Hematopoietic multipotent progenitor cell (in vitro differentiated cells): ENCODE results near the gene LRCH4. TPM values are rescaled to one million over a fixed set of nuclear protein-coding genes. Genes with fewer than 3 reads are reported as not detected.

ENCODE experiments used
- DNase-seq, 3 donors: peaks; one replicate each; pipeline ENCODE4 v3.0.0-alpha.2; 2011 to 2015; ENCODE audit warnings: low read depth in 2 of 3, low spot score in 2 of 3
- total RNA-seq: library from RNA; depleted of rRNA; stranded (reverse); fragments of >200 nt; gene quantifications from one replicate; pipeline ENCODE4 v1.2.3, GENCODE V29; 2012

LRCH4 gene
- total RNA-seq, 1 donor, result 109 TPM

- DNase-seq, result peak in 2 of 3 donors; percentile 76 to 77
Measured at GRCh38 chr7:100583132-100584053, 2.5 kb downstream of the LRCH4 start.

GRCh38 chr7:100582650-100583049 lies 3.3 kb downstream of the LRCH4 start:
- no peak for DNase-seq

DNA sequence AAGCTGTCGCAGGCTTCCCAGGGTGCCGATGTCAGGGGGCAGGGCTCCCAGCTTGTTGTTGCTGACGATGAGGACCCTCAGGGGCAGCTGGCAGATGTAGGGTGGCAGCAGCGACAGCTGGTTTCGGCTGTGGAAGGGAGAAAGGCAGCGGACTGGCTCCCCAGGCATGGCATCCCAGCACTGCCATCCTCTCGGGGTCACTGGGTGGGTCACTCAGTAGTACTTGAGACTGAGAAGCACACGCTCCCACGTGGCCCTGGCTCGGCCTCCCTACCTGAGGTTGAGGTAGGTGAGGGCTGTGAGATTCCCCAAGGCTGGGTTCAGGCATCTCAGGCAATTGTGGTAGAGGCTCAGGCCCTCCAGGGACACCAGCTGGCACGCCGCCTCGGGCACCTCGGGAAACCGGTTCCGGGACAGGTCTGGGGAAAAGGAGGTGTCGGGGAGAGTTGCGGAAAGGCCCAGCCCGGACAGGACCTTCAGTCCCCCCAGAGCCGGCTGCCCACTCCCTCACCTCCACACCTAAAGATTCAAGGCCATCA lies 3.8 kb downstream of the LRCH4 start:
- no peak for DNase-seq

GRCh38 chr7:100580466-100581283 lies 5.3 kb downstream of the LRCH4 start:
- DNase-seq, result no peak

- no peak for DNase-seq
Measured at GRCh38 chr7:100578246-100579183, 7.4 kb downstream of the LRCH4 start.

DNA sequence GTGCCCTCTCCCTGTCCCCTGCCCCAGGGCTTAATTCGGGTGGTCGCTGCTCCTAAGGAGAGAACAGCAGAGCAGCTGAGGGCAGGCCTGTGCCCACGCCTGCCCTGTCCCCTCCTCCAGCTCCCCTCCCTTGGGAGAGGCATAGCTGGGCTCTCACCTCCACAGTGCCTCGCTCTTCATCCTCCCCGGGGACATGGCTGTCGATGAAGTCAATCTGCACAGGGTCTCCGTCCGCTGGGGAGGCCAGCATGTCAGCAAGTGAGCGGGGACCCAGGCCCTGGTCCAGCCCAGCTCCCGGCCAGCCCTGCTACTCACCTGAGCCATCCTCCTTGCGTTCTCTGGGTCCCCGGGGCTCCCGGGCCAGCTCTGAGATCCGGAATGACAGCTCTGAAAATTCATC lies 8.4 kb downstream of the LRCH4 start:
- DNase-seq, result no peak

DNA sequence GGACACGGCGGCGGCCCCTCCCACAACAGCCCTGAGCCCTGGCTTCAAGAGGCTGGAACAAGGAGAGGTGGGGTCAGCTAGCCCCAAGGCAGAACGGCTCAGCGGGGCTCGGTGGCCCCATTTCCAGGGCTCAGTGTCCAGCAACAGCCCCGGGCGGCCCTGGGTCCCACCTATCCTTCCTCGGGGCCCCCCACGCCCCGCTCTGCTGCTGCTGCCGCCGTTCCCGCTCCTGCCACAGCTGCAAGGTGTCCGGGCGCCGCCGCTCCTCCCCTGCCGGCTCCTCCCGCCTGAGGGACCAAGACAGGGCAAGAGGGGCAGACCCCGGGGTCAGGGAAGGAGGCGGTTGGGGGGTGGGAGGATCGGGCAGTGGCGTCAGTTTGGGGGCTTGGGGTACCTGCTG lies 8.8 kb downstream of the LRCH4 start:
- no peak for DNase-seq

- no peak for DNase-seq
Measured at GRCh38 chr7:100576384-100576993, 9.4 kb downstream of the LRCH4 start.

GRCh38 chr7:100575746-100576383 lies 10.1 kb downstream of the LRCH4 start:
- no peak for DNase-seq

GRCh38 chr7:100575206-100575631 lies 10.7 kb downstream of the LRCH4 start:
- no peak for DNase-seq

- no peak for DNase-seq
Measured at GRCh38 chr7:100574362-100575205, 11.3 kb downstream of the LRCH4 start.

- no peak for DNase-seq
Measured at GRCh38 chr7:100573691-100574361, 12.1 kb downstream of the LRCH4 start, which contains the start of gene SAP25. SAP25 (minus strand) TSS chr7:100573900; CDS start chr7:100573742, 158 bp downstream.

DNA sequence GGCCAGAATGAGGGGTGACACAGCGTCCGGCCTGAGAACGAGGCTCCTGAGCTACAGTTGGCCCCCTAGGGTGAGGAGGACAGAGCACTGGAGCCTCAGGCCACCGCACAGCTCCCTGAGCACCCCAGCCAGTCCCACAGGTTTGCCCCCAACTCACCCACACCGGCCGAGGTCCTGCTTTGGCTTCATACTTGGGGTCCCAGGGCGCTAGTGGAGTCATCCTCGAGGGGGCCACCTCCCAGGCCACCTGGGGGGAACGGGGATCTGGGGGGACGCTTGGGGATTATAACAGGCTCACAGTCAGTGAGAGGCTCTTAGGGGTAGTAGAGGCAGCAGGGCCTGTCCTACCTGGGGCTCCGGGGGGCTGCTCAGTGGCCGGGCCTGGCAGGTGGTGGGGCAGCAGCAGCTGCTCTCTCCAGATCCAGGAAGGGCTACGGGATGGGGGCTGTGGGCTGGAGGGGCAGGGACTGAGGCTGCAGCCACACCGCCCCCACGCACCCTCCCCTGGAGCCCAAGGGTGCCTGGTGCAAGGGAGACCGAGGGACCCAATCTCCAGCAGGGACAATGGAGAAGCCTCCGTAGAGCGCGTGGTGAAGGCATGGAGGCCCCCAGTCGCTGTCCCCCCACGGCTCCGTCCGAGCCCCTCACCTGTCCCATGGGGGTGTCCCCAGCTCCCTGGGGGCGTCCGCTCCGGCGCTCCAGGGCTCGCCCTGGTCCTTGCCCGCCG lies 12.8 kb downstream of the LRCH4 start:
- DNase-seq, result no peak

GRCh38 chr7:100572281-100572948 lies 13.5 kb downstream of the LRCH4 start:
- no peak for DNase-seq

DNA sequence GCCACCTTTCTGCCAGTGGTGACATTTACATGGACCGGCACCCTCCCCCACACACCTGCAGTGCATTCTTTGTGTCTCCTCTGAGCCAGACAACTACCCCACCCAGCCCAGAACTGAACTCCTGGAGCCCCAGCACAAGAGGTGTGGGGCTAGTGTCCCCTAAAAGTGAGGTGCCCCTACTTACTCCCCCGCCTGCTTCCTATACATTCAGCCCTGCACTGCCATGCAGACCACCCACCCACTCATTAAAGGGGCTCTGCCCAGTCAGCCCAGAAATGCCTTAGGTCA lies 14.2 kb downstream of the LRCH4 start:
- no peak for DNase-seq

- no peak for DNase-seq
Measured at GRCh38 chr7:100570954-100571828, 14.7 kb downstream of the LRCH4 start.
